ENCODE data around the gene HNRNPUL1.
A peak's percentile ranks its signal among the peaks of the same experiment; 100 is the strongest.

Gene HNRNPUL1

DNA sequence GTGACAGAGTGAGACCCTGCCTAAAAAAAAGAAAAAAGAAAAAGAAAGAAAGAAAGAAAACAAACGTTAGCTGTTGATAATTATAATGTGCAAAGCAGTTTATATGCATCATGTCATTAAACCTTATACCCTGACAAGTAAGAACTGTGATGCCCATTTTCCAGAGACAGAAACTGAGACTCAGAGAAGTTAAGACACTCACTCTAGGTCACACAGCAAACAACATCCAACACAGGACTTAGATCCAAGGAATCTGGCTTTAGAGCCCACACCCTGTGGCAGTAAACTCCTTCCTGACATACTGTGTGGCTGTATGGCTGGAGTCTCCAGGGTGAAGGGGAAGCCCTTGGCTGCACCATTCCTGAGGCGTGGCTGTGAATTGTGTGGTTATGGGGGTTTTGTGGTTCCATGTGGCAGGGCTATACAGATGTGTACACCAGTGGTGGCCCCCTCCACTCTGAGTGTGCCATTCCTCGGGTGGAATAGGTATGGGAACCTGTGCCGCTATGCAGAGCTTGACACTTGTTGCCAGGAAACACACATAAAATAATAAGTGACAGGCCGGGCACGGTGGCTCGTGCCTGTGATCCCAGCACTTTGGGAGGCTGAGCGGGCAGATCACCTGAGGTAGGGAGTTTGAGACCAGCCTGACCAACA, 29.5 kb upstream of the HNRNPUL1 start:
- DNase-seq, result no peak

DNA sequence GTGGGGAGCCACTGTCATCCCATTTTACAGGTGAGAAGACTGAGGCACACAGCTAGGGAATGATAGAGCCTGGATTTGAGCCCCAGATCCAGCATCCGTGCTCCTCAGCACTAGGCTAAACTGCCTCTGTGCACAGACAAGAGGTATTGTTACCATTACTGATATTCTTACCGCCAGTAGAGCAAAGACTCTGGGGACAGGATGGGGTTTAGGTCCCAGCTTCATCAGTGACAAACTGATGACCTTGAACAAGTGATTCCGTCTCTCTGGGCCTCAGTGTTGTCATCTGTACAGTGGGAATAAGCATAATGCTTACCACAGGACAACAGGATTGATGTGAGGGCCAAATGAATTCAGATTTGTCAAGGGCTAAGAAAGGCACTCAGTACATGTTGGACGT, 28.7 kb upstream of the HNRNPUL1 start:
- DNase-seq, result no peak

DNA sequence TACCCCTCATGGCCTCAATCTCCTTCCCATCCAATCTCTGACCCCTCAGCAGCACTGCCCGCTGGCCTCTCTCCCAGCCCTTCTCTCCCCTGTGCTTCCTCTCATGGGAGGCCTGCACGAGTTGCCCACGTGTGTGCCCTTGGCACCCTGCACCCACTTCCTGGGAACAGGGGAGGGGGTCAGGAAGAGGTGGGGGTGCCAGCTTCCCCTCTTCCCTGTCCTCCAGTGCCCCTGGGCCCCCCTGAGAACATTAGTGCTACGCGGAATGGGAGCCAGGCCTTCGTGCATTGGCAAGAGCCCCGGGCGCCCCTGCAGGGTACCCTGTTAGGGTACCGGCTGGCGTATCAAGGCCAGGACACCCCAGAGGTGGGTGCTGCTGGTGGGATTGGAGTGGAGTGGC, 25.9 kb upstream of the HNRNPUL1 start:
- DNase-seq, result no peak

DNA sequence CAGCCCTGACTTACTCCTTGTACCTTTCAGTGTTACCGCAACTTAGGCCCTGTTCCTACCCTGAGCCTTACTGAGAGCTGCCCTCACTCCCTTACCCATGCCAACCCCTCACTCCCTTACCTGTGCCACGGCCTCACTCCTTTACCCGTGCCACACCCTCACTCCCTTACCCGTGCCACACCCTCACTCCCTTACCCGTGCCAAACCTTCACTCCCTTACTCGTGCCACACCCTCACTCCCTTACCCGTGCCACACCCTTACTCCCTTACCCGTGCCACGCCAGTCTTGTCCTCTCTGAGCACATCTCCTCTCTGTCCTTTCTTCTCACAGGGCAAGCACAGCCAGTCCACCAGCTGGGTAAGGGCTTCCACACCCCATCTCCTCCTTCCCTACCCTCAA, 24.8 kb upstream of the HNRNPUL1 start:
- DNase-seq, result no peak

DNA sequence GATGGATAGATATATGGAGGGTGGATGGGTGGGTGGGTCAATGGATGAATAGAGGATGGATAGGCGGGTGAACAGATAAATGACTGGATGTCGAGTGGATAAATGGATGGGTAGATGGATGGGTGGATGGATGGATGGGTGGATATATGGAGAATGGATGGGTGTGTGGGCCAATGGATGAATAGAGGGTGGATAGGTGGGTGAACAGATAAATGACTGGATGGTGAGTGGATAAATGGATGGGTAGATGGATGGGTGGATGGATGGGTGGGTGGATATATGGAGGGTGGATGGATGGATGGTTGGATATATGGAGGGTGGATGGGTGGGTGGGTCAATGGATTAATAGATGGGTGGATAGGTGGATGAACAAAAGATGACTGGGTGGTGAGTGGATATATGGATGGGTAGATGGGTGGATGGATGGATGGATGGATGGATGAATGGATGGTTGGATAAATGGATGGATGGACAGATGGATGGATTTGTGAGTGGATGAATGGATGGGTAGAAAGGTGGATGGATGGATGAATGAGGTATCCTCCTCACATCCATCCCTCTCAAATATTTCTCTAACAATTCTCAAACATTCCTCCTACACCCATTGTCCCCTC, 24.1 kb upstream of the HNRNPUL1 start:
- DNase-seq, result no peak

DNA sequence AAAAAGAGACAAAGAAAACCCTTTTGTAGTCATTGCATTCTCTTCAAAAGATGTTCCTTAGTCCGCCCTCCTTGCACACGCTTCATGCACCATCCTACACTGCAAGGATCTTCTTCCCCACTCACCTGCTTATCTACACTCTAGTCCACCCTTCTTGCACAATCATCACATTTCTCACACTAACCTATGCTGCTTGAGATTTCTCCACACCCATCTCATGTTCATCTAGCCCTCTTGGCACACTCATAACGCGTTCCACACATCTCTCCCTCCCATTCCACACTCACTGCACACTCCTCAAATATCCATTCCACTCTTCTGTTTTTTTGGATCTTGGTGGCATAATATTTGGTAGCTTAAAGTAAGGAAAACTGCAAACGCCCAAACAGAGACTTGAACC, 22.3 kb upstream of the HNRNPUL1 start:
- DNase-seq, result no peak

DNA sequence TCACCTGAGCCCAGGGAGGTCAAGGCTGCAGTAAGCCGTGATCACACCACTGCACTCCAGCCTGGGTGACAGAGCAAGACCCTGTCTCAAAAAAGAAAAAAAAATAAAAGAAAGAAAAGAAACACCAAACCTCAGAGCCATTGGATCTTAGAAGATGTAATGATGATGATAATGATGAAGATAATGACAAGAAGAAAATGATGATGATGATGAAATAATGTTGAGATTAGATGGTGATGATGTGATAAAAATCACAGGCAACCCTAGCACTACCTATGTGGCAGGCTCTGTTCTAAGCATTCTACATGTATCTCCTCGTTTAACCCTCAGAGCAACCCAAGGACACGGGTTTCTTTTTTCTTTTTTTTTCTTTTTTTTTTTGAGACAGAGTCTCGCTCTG, 20.1 kb upstream of the HNRNPUL1 start:
- DNase-seq, result no peak

DNA sequence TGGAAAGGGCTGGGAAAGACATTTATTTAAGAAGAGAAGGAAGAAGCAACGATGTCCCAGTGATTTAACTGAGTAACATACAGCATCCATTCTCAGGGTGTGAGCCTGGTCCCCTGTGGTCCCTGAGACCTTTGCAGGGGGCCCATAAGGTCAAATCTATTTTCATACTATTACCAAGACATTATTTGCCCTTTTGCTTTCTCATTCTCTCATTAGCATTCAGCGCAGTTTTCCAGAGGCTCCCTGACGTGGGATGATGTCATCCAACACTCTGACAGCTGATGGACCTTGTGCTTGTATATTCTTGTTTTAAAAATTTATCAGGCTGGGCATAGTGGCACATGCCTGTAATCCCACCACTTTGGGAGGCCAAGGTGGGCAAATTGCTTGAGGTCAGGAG, 18.3 kb upstream of the HNRNPUL1 start:
- no peak for DNase-seq

DNA sequence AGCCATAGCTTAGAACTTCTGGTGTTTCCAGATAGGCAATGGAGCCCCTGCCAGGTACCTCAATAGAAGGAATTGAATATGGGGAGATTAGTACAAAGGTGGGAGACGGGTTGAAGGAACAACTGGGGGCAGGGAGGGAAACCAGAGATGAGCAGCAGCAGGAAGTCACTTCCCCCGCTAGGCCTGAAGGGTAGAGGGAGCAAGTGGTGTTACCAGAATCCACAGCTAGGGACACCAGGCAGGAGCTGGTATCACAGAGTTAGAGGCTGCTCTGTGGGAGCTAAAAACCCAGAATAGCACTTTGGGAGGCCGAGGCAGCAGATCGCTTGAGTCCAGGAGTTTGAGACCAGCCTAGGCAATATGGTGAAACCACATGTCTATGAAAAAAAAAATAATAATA, 15.3 kb upstream of the HNRNPUL1 start:
- peak; percentile 17 to 18 for DNase-seq

DNA sequence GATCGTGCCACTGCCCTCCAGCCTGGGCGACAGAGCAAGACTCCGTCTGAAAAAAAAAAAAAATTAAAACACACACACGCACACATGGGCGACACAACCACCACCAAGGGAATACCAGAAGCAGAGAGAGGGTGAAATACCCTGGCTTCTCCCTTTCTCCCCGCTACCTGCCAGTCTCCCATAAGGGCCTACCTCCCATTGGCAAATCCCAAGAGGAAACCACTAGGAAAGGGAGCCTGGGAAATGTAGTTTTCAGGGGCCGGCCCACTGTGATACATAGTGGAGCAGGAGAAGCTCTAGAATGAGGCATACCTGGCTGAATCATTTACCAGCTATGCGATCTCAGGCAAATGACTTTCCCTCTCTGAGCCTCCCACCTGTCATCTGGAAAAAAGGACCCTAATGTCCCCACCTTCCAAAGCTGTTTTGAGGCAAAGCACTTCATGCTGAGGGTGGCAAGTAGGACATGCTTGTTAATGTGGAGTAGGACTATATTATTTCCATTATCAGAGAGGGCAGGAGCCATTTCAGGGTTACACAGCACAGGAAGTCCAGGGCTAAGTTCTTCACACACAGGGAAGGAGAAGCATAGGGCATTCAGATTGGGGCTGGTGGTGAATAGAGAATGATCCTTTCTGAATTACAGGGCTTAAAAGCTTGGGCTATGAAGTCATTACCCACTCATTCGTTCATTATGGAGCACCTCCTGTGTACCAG, 14.3 kb upstream of the HNRNPUL1 start:
- no peak for DNase-seq

DNA sequence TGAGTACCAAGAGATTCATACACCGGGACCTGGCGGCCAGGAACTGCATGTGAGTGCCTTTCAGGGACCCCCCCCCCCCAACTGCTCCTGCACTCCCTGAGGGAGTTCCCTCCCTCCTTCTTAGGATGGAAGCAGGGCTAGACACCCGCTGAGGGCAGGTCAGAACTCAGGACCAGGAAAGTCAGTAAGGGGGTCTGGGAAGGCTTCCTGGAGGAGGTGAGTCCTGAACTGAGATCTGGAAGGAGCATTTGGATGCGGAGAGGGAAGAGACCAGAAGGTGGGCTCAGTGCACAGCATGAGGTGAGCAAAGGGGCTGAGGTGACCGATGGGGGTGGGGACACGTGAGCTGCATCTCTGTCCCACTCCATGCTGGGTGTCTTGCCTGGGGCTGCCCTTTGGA, 10.5 kb upstream of the HNRNPUL1 start:
- no peak for DNase-seq

DNA sequence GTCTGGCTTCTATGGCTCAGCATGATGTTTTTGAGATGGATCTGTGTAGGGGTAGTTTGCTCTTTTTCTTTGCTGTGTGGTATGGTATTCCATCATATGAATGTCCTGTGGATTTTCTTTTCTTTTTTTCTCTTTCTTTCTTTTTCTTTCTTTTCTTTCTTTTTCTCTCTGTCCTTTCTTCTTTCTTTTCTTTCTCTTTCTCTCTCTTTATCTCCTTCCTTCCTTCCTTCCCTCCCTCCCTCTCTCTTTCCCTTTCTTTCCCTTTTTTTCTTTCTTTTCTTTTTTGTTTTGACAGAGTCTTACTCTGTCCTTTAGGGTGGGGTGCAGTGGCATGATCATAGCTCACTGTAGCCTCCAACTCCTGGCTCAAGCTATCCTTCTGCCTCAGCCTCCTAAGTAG, 9.0 kb upstream of the HNRNPUL1 start:
- no peak for DNase-seq

DNA sequence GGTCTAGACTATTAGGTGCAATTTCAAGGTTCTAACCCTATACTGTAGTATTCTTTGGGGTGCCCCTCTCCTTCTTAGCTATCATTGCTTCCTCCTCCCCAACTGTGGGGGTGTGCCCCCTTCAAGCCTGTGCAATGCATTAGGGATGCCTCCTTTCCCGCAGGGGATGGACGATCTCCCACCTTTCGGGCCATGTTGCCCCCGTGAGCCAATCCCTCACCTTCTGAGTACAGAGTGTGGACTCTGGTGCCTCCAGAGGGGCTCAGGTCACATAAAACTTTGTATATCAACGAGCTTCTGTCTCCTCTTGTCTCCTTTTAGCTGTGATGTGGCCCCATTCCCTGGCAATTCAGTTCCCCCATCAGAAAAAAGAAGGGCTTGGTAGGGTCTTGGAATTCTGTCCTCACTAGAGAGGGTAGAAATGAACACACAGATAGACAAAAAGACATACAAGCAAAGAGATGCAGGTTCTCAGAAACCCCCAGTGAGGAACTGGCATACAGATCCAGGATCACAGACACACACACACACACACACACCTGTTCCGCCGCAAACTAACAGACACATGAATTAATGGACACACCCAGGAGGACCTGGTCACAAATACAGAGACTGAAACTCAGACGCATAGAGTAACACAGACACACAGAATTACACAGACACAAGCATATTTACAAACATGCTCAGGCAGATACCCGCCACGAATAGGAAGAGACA, 2.5 kb upstream of the HNRNPUL1 start:
- DNase-seq, result no peak

DNA sequence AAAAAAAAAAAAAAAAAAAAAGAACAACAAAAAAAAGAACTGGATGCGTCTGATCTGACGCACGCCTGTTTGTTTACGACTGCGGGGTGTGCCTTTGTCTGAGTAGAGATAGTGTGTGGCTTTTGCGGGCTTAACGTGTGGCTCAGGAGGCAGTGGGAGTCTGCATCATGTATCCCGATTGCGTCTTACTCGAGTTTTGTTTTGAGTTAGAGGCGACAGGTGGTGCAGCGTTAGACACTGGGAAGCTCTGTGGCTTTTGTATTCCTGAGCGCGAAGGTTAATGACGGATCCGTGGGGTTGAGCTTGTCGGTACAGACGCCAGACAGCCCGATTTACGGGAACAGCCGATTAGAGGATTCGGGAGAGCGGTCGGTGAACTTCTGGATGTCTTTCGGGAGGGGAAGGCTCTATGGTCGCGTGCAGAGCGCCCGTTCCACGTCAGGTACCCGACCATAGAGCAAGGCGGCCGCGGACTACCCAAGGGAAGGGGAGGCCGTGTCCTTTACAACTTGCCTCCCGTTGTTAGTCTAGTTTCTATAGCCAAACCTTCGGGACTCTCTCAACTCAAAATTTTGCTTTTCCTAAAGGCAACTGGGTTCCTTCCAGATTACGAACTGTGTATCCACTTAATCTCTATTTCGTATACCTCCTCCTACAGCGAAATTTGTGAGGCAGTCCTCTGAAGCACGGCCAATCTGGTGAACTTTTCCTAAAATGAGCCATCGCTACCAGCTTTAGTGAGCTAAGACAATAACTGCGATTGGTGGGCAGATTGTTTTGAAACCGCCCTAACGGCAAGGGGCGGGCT, 926 bp upstream of the HNRNPUL1 start:
- DNase-seq, result peak; percentile 52 to 75

DNA sequence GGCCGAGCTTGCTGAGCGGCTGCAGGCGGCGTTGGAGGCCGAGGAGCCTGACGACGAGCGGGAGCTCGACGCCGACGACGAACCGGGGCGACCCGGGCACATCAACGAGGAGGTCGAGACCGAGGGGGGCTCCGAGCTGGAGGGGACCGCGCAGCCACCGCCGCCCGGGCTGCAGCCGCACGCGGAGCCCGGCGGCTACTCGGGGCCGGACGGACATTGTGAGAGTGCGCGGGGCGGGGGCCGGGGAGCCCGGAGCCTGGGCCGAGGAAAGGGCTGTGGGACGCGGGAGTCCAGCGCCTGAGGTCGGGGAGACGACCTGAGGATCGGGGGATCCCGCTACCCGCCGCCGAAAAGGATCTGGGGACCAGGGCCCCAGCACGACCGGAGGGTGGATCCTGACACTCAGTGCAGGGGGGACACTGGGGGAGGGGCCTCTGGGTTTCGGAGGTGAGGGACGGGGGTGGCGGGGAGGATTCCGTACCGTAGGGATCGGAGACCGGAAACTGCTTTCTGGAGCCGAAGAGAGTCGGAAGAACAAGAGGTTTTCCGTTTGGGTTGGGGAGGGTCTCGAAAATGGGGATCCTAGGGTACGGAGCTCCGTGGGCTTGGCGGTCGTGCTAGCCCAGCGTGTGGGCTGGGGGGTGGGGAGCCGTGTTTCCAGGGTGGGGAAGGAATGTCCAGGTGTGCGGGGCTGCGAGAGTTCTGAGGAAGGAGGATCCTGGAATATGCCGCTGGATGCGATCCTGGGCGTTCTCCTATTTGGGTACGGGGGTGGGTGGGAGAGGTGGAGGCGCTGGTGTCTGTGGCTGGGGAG, 616 bp downstream of the HNRNPUL1 start:
- DNase-seq, result peak; percentile 5 to 40

DNA sequence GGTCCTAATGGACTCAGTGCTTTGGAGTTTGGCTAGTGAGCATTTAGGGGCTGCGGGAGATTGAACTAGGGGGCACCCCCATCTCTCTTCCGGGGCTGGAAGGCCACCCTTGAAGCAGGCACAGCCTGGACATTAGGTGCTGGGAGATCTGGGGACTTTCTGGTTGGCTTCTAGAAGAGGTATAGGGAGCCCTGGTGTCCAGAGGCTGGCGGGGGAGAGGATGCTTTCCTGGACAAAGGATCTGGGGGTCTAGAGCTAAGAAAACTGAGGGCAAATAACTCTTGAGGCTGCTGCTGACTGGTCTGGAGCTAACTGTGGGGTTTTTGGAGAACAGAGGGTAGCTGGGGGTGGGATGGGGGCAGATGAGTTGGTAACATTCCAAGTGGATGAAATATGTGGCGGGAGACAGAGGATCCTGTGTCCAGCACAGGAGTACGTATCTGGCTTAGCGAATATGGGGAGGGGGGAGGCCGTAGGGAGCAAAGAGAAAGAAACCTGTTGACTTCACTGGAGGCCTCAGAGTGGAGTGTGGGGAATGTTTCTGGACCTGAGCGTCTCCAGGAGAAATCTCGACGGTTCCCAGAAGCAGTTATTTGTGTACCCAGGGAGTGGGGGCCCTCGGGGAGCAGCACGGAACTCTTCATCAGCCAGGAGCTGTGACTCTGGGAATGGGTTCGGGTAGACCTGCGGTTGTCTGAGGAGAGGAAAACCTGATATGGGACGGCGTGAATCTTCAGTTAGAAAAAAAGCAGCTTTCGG, 1.4 kb downstream of the HNRNPUL1 start:
- DNase-seq, result no peak

DNA sequence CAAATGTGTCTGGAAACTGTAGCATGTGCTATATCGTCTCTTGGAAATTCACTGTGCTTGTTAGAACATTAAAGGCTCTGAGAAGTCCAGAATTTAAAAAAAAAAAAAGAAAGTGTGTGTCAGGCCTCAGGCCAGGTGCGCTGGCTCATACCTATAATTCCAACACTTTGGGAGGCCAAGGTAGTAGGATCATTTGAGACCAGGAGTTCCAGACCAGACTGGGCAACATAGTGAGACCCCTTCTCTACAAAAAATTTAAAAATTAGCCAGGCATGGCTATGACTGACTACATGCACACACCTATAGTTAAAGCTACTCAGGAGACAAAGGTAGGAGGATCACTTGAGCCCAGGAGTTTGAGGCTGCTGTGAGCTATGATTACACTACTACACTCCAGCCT, 4.9 kb downstream of the HNRNPUL1 start:
- DNase-seq, result no peak

DNA sequence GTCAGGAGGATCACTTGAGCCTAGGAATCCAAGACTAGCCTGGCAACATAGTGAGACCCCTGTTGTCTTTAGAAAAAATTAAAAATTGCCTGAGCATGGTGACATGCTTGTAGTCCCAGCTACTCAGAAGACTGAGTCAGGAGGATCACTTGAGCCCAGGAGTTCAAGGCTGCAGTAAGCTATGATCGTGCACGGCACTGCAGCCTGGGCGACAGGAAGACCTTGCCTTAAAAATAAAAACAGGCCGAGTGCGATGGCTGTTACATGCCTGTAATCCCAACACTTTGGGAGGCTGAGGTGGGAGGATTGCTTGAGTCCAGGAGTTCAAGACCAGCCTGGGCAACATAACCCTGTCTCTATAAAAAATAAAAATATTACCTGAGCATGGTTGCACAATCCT, 5.4 kb downstream of the HNRNPUL1 start:
- no peak for DNase-seq

DNA sequence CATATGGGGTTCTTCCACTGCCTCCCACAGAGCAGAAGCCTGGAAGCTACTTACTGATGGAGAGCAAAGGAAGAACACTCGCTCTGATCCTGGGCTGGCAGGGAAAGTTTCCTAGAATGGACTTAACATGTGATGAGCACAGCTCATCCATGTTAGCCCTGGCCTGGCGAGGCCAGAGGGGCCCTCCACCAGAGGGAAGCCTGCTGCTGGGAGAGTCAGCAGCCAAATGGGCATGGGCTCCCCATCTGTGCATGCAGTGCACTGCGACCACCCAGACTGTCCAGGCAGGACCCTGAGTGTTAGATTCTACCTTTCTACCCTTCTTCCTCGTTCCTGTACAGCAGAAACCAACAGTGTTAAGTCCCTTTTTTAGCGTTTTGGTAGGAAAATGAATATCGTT, 8.9 kb downstream of the HNRNPUL1 start:
- no peak for DNase-seq

DNA sequence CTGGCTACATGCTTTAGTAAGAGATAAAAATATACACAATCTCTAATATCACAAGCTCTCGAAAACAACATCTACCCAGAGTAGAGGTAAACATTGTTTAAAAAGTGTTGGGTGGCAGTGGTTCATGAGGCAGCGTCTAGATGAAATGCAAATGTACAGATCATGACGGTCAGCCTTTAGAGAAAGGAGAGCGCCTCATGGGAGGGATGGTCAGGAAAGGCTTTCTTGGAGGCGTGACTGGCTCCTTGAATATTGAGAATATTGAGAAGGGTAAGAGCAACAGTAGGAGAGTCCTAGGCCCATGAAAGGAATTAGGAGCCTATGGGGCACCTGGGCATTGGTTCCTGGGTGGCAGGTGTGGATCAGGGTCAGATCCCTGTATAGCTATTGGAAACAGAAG, 10.6 kb downstream of the HNRNPUL1 start:
- DNase-seq, result no peak

DNA sequence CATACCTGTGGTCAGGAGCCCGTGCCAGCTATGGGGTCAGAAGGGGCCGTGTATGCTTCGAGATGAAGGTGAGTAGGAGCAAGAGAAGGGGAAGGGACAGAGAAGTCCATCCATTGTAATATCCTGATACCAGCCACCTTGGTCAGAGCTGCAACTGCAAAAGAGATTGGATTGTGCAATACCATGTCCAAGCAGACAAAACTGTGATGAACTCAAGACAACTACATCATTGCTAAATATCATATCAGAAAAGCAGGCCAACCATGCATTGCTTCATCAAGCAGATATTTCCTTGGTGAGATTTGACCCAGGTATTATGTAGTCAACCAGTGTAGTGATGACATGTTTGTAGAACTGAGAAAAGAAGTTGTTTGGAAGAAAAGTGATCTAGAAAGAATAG, 12.1 kb downstream of the HNRNPUL1 start:
- no peak for DNase-seq

All from inflammatory macrophage (primary cell).